Measurements from ENCODE around the gene PKP4. TPM values are rescaled to one million over a fixed set of nuclear protein-coding genes. Genes with fewer than 3 reads are reported as not detected.

Gene PKP4
- total RNA-seq, 3 donors from 2014 or later: 62.1 to 138 (median 121) TPM

GRCh38 chr2:158722266-158723105, 265.7 kb downstream of the PKP4 start:
- H3K4me3 ChIP-seq: no peak overlapping the region
- H3K27me3 ChIP-seq: no peaks in the 10 kb centered on the region
- peak overlapping the region; percentile 87 to 93 for H3K27ac ChIP-seq
- intact Hi-C loops (cut with DNase I; ENCODE audit: low total_unique reads): no loop called here
- TF ChIP-seq POLR2A (IDR thresholded peaks at IDR 0.05) (no peak), CTCF (IDR thresholded peaks at IDR 0.05) (no peak), POLR2AphosphoS5 (IDR thresholded peaks at IDR 0.05) (no peak)
- no peaks in the 10 kb centered on the region for H3K36me3 ChIP-seq
- H3K9me3 ChIP-seq: no peaks in the 10 kb centered on the region
- DNase-seq (ENCODE audit: low spot score in 2 of 2): no peak
- peaks cover 11 to 14% of the 10 kb centered on the region in 2 donors for H3K4me1 ChIP-seq

GRCh38 chr2:158723181-158723838, 266.6 kb downstream of the PKP4 start:
- peaks cover 11 to 14% of the 10 kb centered on the region in 2 donors for H3K4me1 ChIP-seq
- H3K27me3 ChIP-seq: no peaks in the 10 kb centered on the region
- TF ChIP-seq CTCF (IDR thresholded peaks at IDR 0.05): no peak
- no peak for DNase-seq (ENCODE audit: low spot score in 2 of 2)
- intact Hi-C loops (cut with DNase I; ENCODE audit: low total_unique reads): no loop called here
- H3K4me3 ChIP-seq: no peak overlapping the region
- H3K36me3 ChIP-seq: no peaks in the 10 kb centered on the region
- peak overlapping the region; percentile 87 to 93 for H3K27ac ChIP-seq
- H3K9me3 ChIP-seq: no peaks in the 10 kb centered on the region

DNA sequence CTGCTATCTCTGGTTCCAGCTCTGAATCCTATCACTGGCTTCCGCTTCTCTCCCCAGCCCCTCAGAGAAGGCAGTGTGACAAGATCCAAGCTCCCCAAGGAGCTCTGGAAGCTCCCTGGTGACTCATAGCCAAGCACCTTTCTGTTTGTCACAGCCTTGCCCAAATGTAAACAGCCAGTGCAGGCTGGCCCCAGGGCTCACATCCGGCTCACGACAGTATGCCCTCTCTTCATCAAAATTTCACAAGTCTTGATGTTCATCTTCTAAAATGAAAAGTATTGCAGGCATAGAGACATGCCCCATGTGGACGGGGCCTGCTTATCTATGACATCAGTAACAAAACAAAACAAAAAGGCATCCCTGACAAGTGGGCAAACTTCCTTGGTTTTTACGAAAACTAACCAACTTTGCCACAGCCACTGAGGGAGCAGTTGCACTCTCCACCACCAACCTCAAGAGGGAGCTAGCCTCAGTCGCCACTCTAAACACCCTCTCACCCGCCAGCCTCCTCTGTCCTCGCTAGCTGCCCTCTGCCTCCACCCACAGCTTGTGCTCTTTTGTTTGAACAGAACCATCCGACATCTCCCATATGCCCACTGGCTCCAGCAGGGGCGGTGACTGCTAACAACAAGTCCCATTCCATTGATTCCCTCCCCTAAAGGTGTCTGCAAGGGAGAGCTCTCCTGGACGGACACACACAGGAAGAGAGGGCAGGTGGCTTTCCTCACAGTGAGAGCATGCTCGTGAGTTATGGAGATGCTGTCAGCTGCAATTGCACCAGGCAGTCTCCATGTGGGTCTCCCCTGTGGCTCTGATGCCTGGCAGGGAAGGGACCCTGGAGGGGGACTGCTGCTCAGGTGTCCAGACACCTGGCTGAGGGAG, 267.4 kb downstream of the PKP4 start:
- peak; percentile 78 for DNase-seq (ENCODE audit: low spot score in 2 of 2)
- intact Hi-C loops (cut with DNase I; ENCODE audit: low total_unique reads): no loop called here

GRCh38 chr2:158724803-158725381, 268.1 kb downstream of the PKP4 start:
- DNase-seq (ENCODE audit: low spot score in 2 of 2): peak in 1 of 2 donors; percentile 35
- H3K27ac ChIP-seq: peak overlapping the region; percentile 87 to 93
- intact Hi-C loops (cut with DNase I; ENCODE audit: low total_unique reads): no loop called here

More for the DNA sequence above, 267.4 kb downstream of the PKP4 start:
- no peaks in the 10 kb centered on the region for H3K36me3 ChIP-seq
- peak overlapping the region; percentile 87 to 93 for H3K27ac ChIP-seq
- TF ChIP-seq CTCF (IDR thresholded peaks at IDR 0.05) (peak; percentile 43 to 56 (median 54)), POLR2A (IDR thresholded peaks at IDR 0.05) (no peak), POLR2AphosphoS5 (IDR thresholded peaks at IDR 0.05) (peak in 1 of 3 donors; percentile 36)
- peaks cover 11 to 14% of the 10 kb centered on the region in 2 donors for H3K4me1 ChIP-seq
- H3K27me3 ChIP-seq: no peaks in the 10 kb centered on the region
- H3K4me3 ChIP-seq: peak overlapping the region in 1 of 3 donors; percentile 30
- no peaks in the 10 kb centered on the region for H3K9me3 ChIP-seq

More at GRCh38 chr2:158724803-158725381, 268.1 kb downstream of the PKP4 start:
- Histone ChIP-seq H3K9me3 (no peaks in the 10 kb centered on the region), H3K4me1 (peaks cover 11 to 14% of the 10 kb centered on the region in 2 donors), H3K27me3 (no peaks in the 10 kb centered on the region), H3K36me3 (no peaks in the 10 kb centered on the region), H3K4me3 (peak overlapping the region in 1 of 3 donors; percentile 30)
- no peak for TF ChIP-seq CTCF (IDR thresholded peaks at IDR 0.05)
- TF ChIP-seq POLR2AphosphoS5 (IDR thresholded peaks at IDR 0.05): no peak
- no peak for TF ChIP-seq POLR2A (IDR thresholded peaks at IDR 0.05)
